ENCODE results near the gene COX8A. TPM values are rescaled to one million over a fixed set of nuclear protein-coding genes. Genes with fewer than 3 reads are reported as not detected.
A peak's percentile ranks its signal among the peaks of the same experiment; 100 is the strongest.

The COX8A gene
- total and polyA plus RNA-seq, 2 of the 13 experiments (the other 11 are each of a cell fraction or from before 2014, with no cell fraction given) = 202 to 406 TPM

- no peak for ATAC-seq
- H4K20me1 ChIP-seq (ENCODE audit: insufficient read depth, low read length) = no peaks in the 10 kb centered on the region
- peaks cover 23% of the 10 kb centered on the region for H3K79me2 ChIP-seq (ENCODE audit: insufficient read depth, low read length)
- H2AFZ ChIP-seq (ENCODE audit: low read length) = no peak overlapping the region
- TSS peak; percentile 79 for BruUV-seq (replicated peaks)
- H3K36me3 ChIP-seq (replicated peaks in 1 of 2; ENCODE audit: control insufficient read depth in 1 of 2, insufficient read depth in 2 of 2, low read length in 2 of 2) = peaks cover 3 to 23% of the 10 kb centered on the region in 2 experiments; a peak in 4 of 5 replicates
- no peak for FAIRE-seq
- H3K27ac ChIP-seq (ENCODE audit: extremely low read length, insufficient read depth, low read length) = peak overlapping the region; percentile 89
- H3K9ac ChIP-seq (ENCODE audit: insufficient read depth, low read depth, low read length) = peak overlapping the region; percentile 95
- H3K27me3 ChIP-seq (ENCODE audit: control insufficient read depth in 1 of 2, insufficient read depth in 2 of 2, low read length in 2 of 2) = no peaks in the 10 kb centered on the region
- H3K4me2 ChIP-seq (ENCODE audit: low read depth, low read length) = peak overlapping the region; percentile 70
- CTCF ChIA-PET (ENCODE audit: low intra/inter-chr PET ratio, low total read pairs) = no interaction called here
- no peaks in the 10 kb centered on the region for H3K9me3 ChIP-seq (ENCODE audit: low read length)
- peak overlapping the region; percentile 87 to 97 (median 95) for H3K4me3 ChIP-seq (replicated peaks in 1 of 3; ENCODE audit: insufficient read depth in 1 of 3, low read depth in 2 of 3, low read length in 3 of 3)
- H3K4me1 ChIP-seq (ENCODE audit: insufficient read depth, low read length) = peaks cover 19% of the 10 kb centered on the region
- no peak for DNase-seq (ENCODE audit: low spot score)
- WGBS (ENCODE audit: low lambda C conversion rate) = 2% methylated on average over 14 of the region's 25 CpGs
- intact Hi-C loops (cut with micrococcal nuclease; ENCODE audit: unreplicated experiment) = no loop called here
- POLR2A ChIA-PET = interaction anchor here (0.7 to 3.1 kb wide), 2 partner anchors 13 to 20 kb away, joined by 3 to 12 read pairs; partner anchors contain the start of gene COX8A
- in situ Hi-C loops (cut with HindIII; ENCODE audit: extremely low pct_ligation_motif_present, low pct_unique_long_range_greater_than_20kb) = no loop called here
- TF ChIP-seq ZNF776 (CRISPR knock-in tag; IDR thresholded peaks at IDR 0.05) (0 out of 2 replicates have a peak, but pooled peaks have one; percentile 84), FOXO4 (CRISPR knock-in tag; conservative IDR thresholded peaks at IDR 0.05) (0 out of 2 replicates have a peak, but pooled peaks have one; percentile 83), ZNF883 (CRISPR knock-in tag; IDR thresholded peaks at IDR 0.05; ENCODE audit: not compliant biosample characterization) (peak; percentile 78), MTERF4 (CRISPR knock-in tag; IDR thresholded peaks at IDR 0.05) (0 out of 2 replicates have a peak, but pooled peaks have one; percentile 74), AHDC1 (CRISPR knock-in tag; IDR thresholded peaks at IDR 0.05; ENCODE audit: borderline replicate concordance) (0 out of 2 replicates have a peak, but pooled peaks have one; percentile 49), MED8 (CRISPR knock-in tag; IDR thresholded peaks at IDR 0.05; ENCODE audit: insufficient replicate concordance) (peak; percentile 5), MTF2 (CRISPR knock-in tag; IDR thresholded peaks at IDR 0.05; ENCODE audit: borderline replicate concordance) (0 out of 2 replicates have a peak, but pooled peaks have one; percentile 48), ZNF501 (CRISPR knock-in tag; IDR thresholded peaks at IDR 0.05) (peak; percentile 8; the same call in 1 of the 2 replicates)
- TF ChIP-seq, protein P1, sequence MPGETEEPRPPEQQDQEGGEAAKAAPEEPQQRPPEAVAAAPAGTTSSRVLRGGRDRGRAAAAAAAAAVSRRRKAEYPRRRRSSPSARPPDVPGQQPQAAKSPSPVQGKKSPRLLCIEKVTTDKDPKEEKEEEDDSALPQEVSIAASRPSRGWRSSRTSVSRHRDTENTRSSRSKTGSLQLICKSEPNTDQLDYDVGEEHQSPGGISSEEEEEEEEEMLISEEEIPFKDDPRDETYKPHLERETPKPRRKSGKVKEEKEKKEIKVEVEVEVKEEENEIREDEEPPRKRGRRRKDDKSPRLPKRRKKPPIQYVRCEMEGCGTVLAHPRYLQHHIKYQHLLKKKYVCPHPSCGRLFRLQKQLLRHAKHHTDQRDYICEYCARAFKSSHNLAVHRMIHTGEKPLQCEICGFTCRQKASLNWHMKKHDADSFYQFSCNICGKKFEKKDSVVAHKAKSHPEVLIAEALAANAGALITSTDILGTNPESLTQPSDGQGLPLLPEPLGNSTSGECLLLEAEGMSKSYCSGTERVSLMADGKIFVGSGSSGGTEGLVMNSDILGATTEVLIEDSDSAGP (CRISPR knock-in tag; IDR thresholded peaks at IDR 0.05; ENCODE audit: borderline replicate concordance) = 0 out of 2 replicates have a peak, but pooled peaks have one; percentile 15
- TF ChIP-seq, protein P2, sequence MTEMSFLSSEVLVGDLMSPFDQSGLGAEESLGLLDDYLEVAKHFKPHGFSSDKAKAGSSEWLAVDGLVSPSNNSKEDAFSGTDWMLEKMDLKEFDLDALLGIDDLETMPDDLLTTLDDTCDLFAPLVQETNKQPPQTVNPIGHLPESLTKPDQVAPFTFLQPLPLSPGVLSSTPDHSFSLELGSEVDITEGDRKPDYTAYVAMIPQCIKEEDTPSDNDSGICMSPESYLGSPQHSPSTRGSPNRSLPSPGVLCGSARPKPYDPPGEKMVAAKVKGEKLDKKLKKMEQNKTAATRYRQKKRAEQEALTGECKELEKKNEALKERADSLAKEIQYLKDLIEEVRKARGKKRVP (CRISPR knock-in tag; IDR thresholded peaks at IDR 0.05) = no peak
Observed at GRCh38 chr11:63986932-63987513, 12.6 kb downstream of the COX8A start.

All from HepG2 (cell line).